UCSD-AML1 (cell line): ENCODE data around the gene PIP5K1C.

Experiments used
- DNase-seq: peaks from one replicate; lab custom pipeline; 2025; ENCODE audit not compliant: unreplicated experiment; lab: John Stamatoyannopoulos, UW

Gene PIP5K1C

GRCh38 chr19:3612330-3612729 lies 87.9 kb downstream of the PIP5K1C start:
- no peak for DNase-seq

GRCh38 chr19:3611841-3612240 lies 88.4 kb downstream of the PIP5K1C start:
- DNase-seq: no peak

GRCh38 chr19:3610745-3611717 lies 89.2 kb downstream of the PIP5K1C start:
- DNase-seq: no peak

DNA sequence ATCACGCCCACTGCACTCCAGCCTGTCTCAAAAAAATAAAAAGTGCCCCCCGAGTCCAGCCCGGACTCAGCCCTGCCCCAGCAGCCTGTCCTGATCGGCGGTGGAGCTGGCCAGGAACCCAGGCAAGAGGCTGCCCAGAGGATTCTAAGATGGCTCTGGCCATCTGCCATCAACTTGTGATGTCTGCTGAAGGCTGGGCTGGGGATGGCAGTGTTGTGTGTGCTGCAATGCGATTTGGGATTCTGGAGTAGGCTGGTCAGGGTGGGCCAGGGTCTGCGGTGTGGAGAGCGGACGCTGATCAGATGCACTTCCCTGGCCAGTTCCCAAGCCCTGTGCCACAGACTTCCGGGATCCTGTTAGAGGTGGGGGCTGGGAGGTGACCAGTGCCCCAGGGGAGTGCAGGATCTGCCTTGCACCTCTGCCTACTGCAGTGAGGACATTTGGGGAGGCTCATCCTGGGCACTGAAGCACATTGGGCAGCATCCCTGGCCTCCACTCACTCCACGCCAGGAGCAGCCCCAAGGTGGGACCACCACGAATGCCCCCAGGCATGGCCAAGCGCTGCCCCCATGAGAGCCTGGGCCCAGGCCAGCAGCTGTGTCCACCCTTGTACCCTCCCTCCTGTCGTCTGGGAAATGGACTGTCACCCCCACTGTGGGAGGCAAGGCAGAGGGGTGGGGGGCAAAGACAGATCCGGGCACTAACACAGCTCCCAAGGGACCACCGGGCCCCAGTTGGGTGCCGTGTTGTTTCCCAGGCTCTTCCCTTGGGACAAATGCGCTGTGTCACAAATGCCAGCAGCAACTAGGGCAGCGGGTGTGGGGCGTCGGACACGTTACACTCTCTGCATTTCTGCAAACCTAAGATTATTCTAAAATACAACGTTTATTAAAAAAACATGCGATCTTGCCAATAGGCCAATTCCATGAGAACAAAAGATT lies 90.2 kb downstream of the PIP5K1C start:
- no peak for DNase-seq

GRCh38 chr19:3608750-3609322 lies 91.4 kb downstream of the PIP5K1C start:
- DNase-seq: peak; percentile 92

- DNase-seq: peak; percentile 77
Observed at GRCh38 chr19:3608079-3608641, 92.1 kb downstream of the PIP5K1C start.

DNA sequence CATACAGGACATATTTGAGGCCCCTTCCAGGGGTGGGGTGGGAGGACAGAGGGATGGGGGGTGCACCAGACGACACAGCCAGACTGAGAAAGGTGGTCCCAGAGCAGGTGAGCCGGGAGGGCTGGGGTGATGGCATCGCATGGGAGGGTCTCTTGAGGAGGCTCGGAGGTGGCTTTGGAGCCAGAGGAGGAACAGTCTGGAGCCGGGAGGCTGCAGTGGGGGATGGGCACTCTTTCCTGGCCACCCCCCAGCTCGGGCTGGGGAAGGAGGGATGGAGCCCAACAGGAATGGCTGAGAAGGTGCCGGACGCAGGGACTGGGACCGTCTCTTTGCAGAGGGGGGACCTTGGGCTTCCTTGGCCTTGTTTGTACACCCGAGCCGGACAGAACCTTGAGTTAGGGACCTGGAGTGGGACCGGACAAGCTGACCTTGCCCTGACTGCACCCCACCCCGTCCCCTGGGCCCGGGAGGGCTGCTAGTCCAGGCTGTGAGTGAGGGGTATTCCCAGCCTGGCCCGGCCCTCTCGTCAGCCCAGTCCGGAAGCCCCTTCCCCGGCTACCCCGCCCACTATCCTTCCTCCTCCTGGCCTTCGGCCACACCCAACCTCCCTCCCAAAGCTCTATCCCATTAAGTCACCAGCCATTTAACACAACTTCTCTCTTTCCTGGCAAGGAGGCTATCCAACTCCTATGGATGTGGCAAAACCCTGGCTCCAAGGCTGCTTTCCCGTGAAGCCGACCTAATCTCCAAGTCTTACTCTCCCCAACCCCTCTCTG lies 92.8 kb downstream of the PIP5K1C start:
- peak; percentile 84 for DNase-seq

DNA sequence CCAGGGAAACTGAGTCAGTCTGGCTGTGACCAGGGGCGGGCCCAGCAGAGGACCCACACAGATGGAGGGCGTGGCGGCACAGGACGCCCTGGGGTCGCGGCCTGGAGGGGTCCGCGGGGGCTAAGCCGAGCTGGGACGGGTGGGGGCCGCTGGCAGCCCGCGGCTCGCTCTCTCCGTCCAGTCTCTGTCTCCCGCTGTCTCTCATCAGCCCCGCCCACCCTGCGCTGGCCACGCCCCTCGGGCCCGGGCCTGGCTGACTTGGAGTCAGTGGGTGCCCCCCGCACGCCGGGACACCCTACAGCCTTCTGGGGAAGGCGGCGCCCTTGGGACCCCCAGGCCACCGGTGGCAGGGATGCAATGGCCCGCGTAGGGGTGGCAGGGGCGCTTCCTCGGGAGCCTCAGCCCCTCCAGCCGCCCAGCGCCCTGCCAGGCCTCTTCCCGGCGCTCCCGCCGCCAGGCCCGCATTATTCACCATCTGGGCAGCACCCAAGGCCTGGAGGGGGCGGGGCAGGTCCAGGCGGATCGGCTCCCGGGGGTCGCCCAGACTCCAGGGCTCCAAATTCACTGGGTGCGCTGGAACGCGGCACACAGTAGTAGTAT lies 93.5 kb downstream of the PIP5K1C start, which contains the start of gene TBXA2R:
TSS of gene TBXA2R (minus strand) at position 186 of the 600 bp plus-strand sequence. CDS start 6,241 bp downstream, outside the sequence.
- DNase-seq: peak; percentile 86

- peak; percentile 45 for DNase-seq
Observed at GRCh38 chr19:3606174-3606689, 94.0 kb downstream of the PIP5K1C start.

DNA sequence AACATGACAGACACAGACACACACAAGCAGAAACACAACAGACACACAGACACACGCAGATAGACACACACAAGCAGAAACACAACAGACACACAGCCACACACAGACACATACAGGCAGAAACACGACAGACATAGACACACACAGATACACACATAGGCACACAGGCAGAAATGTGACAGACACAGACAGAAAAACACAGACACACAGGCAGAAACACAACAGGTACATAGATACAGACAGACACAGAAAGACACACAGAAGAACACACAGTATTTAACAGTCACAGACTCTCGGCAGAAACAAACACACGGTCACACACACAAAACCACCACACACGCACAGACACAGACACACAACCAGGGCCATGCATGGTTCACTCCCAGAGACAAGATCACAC lies 94.5 kb downstream of the PIP5K1C start:
- no peak for DNase-seq

DNA sequence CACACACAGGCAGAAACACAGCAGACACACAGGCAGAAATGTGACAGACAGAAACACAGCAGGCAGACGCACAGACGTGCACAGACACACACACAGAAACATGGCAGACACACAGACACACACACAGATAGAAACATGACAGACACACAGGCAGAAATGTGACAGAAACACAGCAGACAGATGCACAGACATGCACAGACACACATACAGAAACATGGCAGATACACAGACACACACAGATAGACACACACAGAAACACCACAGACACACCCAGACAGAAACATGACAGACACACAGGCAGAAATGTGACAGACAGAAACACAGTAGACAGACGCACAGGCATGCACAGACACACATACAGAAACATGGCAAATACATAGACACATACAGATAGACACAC lies 94.9 kb downstream of the PIP5K1C start:
- DNase-seq: no peak

DNA sequence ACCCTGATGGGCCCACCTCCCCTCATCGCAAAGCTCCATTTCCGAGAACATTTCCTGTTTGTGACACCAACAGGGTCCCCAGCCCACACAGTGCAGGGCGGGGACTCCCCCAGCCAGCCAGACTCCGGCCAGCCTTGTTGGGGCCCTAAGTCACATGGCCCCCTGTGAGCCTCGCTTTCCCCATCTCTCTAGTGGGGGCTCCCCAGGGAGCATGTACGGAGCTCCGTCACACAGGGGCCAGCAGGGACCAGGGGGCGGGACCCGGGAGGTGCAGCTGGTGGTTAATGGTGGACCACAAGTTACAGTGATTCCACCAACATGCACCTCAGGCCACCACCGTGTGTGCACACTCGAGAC lies 95.3 kb downstream of the PIP5K1C start:
- peak; percentile 42 for DNase-seq

DNA sequence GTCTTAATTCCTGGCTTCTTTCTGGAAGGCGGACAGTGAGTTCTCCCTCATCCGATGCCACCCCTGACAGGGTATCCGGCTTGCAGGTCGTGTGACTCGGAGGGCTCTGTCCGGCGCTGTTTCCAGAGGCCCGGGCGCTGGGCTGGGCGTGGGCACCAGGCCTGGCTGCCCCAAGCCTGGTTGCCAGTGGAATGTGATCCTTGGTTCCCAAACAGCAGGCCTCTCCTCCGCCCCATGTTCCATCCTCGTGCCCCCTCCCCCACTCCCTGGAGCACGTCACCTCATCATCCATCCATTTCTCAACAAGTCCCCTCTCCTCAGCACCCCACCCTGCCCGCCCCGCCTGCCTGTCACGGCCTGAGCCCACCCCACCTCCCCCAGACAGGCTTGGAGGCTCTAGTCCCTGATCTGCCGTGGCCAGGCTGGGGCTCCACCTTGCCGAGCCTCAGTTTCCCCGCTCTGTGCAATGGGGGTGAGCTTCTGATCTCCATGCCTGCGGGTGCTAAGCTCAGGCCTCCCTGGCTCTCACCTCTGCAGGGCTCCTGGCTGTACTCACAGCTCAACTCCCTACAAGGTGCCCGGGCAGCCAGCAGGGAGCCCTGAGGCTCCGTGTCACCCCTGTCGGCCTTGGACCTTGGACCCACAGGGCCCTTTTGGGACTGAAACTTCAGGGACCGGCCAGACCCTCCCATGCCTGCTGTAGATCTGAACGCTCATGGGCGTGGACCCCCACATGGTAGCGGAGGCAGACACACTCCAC lies 95.9 kb downstream of the PIP5K1C start:
- DNase-seq: no peak

DNA sequence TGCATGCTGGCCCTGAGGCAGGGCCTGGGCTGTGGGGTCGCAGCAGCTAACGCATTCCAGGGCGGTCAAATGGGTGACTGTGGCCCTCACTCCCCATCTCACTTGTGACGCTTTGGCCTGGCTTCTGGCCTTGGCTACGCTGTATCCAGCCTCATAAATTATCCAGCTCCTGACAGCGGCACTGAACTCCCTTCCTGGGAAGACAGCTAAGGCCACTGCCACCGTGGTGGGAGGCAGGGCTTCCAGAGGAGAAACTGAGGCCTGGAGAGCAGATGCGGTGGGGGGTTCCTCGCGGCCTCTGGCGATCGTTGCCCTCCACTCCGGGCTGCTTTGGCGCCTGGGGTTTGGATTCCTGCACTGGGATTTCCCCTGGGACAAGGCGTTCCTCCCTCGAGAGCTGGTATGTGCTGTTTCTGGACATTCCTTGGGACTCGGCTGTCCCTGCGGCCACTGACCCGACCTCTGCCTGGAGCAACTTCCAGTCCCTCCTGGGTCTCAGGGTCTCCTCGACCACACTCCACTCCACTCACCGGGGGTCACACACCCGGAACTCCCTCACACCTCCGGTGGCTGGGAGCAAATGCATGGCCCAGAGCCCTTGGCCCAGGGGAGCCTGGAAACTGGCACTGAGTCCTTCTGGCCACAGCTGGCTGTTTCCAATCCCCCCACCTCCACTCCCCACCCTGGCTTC lies 97.0 kb downstream of the PIP5K1C start:
- DNase-seq: no peak

DNA sequence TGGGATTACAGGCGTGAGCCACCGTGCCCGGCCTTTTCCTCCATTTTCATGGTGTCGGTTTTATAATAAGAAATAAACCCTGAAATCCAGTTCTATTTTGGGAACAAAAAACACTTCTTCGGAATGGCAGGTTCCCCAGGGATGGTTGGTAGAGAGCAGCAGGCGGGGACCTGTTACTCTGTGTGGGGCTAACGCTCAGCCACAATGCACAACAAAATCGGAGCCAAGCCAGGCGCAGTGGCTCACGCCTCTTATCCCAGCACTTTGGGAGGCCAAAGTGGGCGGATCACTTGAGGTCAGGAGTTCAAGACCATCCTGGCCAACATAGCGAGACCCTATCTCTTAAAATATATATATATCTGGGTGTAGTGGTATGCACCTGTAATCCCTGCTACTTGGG lies 99.2 kb downstream of the PIP5K1C start:
- DNase-seq: no peak

DNA sequence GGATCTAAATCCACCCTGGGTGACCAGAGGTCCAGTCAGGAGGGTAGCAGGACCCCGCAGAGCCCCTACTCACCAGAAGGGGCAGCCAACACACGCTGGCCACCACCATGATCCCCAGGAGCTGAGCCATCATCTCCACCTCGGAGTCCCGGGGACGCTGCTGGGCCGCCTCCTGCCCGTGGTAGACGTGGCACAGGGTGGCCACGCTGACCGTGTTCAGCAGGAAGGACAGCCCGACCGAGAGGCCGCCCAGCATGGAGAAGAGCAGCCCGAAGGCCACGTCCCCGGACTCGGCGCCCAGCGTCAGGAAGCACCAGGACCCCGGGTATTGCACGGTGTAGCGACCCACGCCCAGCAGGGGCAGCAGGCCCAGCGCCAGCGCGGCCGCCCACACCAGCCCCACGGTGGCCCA lies 100.5 kb downstream of the PIP5K1C start:
- no peak for DNase-seq

DNA sequence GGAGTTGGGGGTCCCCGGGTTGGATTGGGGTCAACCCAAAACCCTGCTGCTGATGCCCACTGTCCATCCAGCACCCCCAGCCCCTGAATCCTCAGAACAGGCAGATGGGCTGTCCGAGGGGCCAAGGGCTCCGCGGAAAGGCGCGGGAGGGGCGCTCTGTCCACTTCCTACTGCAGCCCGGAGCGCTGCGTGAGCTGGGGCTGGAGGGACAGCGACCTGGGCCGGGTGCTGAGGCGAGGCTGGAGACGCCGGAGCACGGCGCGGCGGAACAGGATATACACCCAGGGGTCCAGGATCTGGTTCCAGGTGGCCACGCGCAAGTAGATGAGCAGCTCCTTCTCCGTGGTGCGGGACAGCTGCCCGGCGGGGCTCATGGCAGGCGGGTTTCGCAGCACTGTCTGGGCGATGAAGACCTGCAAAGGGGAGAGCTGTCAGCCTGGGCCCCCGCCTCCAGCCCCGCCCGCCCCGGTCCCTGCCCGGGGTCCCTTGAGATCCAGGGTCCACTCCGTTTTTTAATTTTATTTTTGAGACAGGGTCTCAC lies 104.7 kb downstream of the PIP5K1C start:
- no peak for DNase-seq

GRCh38 chr19:3593156-3593555 lies 107.1 kb downstream of the PIP5K1C start:
- DNase-seq: no peak
